Activated T-cell treated with anti-CD3 and anti-CD28 coated beads, Interleukin-2, amount 50 U/mL, for 48 hours (primary cell): ENCODE results near the gene MTHFR.
A peak's percentile ranks its signal among the peaks of the same experiment; 100 is the strongest.

ENCODE experiments used
- DNase-seq, 2 experiments: peaks; one replicate each; pipeline ENCODE4 v3.0.0-alpha.2; 2020

The MTHFR gene

DNA sequence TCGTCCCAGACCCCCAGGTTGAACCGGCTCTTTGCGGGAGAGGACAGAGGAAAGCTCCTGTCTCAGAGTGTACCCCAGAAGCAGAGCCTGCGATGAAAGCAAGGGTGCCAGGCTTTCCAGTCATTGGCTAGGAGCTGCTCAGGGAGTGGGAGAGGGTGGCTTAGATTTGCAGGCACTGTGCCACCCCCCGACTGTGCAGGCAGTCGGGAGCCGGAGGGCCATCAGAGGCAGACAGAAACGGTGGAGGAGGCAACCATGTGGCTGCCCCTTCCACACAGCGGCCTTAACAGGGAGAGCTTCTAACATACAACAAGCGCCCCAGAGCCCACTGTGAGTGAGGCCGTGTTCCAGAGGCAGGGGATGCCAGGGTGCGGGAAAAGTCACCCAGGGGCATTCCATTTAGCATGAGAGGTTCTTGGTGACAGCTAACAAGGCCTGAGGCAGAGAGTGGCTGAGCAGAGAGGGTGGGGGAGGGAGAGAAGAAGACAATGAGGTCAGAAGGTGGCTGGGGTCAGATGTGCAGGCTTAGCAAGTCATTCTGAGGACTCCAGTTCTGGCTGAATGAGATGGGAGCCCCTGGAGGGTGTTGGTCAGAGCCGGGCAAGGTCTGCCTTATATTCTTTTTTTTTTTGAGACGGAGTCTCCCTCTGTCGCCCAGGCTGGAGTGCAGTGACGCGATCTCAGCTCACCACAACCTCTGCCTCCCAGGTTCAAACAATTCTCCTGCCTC lies 53.2 kb downstream of the MTHFR start:
- no peak for DNase-seq

DNA sequence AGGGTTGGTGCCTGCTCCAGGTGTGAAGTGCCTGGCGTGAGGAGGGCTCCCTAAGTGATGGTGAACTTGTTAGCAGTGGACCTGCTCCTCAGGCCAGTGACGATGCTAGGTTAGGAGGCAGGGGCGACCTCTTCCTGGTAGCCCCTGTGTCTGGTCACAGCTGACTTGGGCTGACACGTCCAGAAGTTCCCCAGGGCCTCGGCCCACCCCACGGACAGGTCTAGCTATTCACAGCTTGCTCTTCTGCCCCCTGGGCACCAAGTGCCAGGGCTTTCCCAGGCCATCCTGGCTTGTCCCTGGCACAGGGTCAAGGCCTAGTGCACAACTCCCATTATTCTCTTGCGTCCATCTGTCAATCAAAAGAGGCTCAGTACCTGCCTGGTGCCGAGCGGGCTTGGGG lies 54.7 kb downstream of the MTHFR start:
- no peak for DNase-seq

GRCh38 chr1:11749996-11750395 lies 55.8 kb downstream of the MTHFR start:
- DNase-seq: no peak

- peak; percentile 71 for DNase-seq
Measured at GRCh38 chr1:11749203-11749689, 56.5 kb downstream of the MTHFR start.

- no peak for DNase-seq
Measured at GRCh38 chr1:11748294-11749202, 57.2 kb downstream of the MTHFR start.

DNA sequence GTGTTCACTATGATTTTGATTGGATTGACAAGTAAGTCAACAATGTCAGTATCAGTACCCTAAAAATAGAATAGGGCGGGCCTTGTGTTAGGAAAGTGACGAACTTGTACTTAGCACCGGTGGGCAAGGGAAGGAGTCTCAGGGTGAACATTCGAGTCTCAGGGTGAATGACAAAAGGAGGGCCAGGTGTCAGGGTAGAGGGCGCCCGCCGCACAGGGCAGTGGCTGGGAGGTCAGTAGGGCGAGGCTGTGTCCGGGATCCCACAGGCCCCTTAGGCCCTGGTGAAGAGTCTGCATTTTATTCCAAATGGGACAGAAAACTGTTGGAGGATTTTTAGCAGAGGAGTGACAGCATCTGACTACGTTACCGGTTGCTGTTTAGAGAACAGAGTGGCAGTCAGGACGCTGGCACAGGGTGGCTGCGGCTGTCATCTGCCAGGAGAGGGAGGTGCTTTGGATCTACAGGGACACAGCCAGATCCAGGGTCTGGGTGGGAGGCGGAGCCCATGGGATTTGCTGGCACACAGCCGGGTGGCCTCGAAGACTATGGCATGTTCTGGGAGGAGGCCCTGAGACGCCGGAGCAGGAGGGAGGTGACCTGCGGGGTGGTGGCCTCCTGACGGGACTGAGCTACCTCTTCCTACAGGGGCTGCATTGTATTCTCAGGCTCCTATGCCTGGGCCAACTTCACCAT lies 58.8 kb downstream of the MTHFR start:
- no peak for DNase-seq

DNA sequence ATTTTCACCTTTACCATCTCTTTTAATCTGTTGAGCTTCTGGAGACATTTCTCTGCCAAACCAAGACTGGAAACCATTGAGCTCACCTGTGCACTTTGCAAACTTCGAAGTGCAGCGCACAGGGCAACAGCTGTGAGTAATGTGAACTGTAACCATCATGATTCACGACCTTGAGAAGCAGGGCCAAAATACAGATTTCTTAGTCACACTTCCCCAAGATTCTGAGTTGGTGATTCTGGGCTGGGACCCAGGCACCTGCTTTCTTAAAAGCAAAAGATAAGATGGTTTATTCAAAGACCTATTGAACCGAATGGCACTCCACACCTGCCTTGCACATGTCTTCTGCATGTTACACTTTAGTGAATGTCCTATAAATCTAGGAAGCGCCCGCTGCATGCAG lies 59.7 kb downstream of the MTHFR start:
- DNase-seq: no peak

GRCh38 chr1:11744287-11744686 lies 61.5 kb downstream of the MTHFR start:
- DNase-seq: no peak

- no peak for DNase-seq
Measured at GRCh38 chr1:11741919-11742558, 63.7 kb downstream of the MTHFR start.

GRCh38 chr1:11741482-11741881 lies 64.3 kb downstream of the MTHFR start:
- DNase-seq: no peak

DNA sequence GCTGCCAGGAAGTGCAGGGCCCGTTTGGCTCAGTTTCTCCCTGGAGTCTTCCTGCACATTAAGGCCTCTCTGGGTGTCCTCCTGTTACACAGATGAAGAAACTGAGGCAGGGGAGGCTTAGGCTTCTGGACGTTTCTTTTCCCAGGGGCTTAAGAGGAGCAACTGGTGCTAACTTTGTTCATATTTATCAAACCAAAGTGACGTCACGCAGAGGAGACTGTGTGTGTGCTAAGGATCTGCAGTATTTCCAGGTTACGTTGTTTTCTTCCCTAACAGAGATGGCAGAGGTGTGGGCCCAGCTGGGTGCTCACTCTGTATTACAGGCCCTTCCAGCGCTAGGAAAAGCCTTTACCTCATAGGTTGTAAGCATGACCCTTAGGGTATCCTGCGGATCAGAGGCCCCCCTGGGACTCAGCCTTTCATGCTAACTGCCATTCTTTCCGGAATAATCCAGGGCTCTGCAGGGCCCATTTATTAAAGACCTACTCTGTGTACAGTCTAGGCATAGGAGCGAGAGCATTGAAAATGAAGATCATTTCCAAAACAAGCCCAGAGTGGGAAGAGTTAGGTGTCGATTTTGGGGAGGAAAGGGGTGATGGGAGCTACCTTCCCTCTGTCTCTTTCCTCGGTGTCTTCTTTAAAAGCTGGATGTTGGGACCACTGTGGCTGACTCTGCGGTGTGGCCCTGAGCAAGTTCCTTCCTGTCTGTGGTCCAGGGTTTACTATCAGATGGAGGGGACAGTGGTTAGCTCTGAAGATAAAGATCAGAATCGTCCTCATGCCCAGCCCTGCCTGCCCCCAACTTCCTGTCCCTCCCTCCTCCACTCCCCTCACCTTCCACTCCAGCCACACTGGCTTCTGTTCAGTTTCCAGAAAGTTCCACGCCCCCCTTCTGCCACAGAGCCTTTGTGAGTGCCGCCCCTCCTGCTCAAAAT lies 65.2 kb downstream of the MTHFR start:
- DNase-seq: no peak

- DNase-seq: no peak
Measured at GRCh38 chr1:11738783-11739182, 67.0 kb downstream of the MTHFR start.

DNA sequence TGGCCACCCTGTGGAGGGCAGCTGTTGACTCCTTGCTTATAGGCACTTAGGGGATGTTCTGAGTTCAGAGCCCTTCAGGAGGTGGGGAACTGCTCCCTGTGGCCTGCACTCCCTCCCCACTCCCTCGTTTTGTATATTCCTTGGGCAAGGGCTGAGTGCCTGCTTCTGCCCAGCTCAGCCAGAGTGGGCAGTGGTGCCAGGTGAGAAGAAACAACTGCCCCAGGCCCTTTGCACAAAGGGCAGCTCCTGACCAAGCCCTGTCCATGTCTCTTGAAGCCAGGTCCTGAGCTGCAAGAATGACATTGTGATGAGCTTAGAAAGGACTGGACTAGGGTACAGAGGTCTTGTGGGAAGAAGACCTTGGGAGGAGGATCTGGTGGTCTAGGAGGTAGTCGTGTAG lies 67.7 kb downstream of the MTHFR start:
- DNase-seq: no peak

DNA sequence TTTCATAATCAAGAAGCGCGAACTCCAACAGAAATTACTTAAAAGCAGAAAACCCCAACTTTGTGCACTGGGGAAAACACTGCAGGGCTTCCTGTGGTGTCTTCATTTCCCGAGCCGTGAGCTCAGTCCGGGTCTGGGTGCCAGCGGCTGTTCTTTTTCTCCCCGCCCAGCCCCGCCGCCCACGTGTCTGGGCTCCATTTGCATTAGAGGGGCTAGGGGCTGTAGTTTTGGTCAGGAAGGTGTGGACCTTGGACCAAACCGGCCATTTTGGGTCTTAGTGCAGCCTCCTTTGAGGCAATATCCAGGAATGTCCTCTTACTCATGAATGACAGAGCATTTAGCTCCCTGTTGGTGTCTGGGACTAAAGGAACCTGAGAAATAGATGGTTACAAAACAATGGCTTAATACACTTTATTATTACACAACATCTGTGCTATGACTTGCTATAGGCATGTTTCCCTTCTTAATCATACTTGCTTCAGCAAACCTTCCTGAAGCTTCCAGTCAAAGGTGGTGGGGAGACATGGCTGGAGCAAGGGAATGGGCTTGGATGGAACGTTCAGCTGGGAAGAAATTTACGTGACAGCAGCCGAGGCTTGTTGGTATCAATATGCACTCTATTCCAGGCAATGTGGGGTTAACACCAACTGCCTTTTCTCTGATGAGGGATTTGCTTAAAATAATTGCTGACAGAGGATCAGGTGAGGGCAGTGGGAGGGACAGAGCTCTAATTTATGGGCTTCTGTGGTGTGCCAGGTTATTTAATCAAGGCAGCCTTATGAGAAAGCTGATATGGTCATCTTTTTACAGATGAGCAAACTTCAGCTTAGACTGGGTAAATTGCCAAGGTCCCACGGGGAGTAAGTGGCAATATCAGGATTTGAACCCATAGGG lies 68.8 kb downstream of the MTHFR start:
- peak; percentile 56 to 62 for DNase-seq

DNA sequence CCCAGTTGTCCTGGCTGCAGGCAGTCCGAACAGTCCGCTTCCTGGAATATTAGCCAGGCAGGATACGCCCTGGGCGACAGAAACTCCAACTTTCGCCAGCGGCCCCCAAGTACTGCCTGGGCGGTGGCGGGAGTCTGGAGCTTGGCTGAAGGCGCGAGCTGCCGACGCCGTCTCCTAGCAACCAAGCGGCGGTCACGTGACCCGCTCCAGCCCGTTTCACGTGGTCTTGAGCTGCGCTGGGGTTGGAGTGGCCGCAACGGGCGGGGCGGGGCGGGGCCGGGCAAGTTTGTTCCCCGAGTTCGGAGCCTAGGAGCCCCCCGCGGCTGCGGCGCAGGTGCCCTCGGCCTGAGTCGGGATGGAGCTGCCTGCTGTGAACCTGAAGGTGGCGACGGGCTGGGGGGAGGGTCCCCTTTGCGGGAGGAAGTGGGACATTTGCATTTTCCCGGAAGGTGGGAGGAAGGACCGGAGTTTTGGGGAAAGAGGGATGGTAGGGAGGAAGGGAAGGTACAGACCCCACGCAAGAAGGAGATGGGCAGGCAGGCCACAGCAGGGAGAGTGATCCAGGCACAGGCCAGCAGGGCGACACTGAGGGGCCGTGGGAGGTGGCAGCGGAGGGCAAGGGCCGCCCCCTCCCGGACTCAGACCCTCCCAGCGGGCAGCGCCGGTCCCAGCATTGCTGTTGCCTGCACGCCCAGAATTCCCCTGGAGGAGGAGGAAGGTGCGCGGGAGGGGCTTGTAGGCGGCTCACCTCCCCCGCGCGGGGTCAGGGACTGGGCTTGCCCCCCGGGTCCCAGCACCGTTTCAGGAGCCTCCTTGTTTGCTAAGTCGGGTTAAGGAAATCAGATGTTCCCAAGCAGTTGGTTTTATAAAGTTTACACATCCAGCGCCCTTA lies 69.7 kb downstream of the MTHFR start, which contains the start of gene AGTRAP:
AGTRAP (plus strand) TSS at position 283 of the 892 bp plus-strand sequence; CDS start at position 356, 73 bp downstream.
- DNase-seq: peak; percentile 89 to 93
